ENCODE measurements around the gene PLCG2. TPM values are rescaled to one million over a fixed set of nuclear protein-coding genes. Genes with fewer than 3 reads are reported as not detected.
A peak's percentile ranks its signal among the peaks of the same experiment; 100 is the strongest.

The PLCG2 gene
- total RNA-seq, 1 donor from 2014 or later, result 1.7 TPM

DNA sequence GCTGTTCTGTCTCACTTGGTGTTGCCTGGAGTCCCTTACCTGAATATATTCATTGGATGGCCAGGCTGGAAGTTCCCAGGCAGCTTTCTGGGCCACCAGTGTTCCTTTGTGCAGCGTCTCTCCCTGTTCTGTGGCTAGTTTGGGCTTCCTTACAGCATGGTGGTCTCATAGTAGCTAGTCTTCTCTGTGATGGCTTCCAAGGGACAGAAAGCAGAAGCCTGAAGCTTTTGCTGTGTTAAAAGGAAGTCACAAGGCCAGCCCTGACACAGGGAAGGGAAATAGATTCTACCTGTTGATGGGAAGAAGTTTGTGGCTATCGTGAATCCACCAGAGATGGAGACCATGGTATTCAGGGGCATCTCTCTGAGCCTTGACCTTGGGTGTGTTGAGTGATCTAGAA, 34.6 kb downstream of the PLCG2 start:
- H3K27ac Mint-ChIP-seq (ENCODE audit: unreplicated experiment), result no peak overlapping the region
- no peaks in the 10 kb centered on the region for H3K36me3 Mint-ChIP-seq (ENCODE audit: low read depth)
- H3K27me3 Mint-ChIP-seq (ENCODE audit: low read depth), result peaks cover 9% of the 10 kb centered on the region
- no peak for DNase-seq (ENCODE audit: low read depth, low spot score)
- TF ChIP-seq, protein P1, sequence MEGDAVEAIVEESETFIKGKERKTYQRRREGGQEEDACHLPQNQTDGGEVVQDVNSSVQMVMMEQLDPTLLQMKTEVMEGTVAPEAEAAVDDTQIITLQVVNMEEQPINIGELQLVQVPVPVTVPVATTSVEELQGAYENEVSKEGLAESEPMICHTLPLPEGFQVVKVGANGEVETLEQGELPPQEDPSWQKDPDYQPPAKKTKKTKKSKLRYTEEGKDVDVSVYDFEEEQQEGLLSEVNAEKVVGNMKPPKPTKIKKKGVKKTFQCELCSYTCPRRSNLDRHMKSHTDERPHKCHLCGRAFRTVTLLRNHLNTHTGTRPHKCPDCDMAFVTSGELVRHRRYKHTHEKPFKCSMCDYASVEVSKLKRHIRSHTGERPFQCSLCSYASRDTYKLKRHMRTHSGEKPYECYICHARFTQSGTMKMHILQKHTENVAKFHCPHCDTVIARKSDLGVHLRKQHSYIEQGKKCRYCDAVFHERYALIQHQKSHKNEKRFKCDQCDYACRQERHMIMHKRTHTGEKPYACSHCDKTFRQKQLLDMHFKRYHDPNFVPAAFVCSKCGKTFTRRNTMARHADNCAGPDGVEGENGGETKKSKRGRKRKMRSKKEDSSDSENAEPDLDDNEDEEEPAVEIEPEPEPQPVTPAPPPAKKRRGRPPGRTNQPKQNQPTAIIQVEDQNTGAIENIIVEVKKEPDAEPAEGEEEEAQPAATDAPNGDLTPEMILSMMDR (conservative IDR thresholded peaks at IDR 0.05), result no peak
- no peak overlapping the region for H3K4me3 Mint-ChIP-seq
- H3K4me1 Mint-ChIP-seq, result peaks cover 7% of the 10 kb centered on the region
- peaks cover 5% of the 10 kb centered on the region for H3K9me3 Mint-ChIP-seq

DNA sequence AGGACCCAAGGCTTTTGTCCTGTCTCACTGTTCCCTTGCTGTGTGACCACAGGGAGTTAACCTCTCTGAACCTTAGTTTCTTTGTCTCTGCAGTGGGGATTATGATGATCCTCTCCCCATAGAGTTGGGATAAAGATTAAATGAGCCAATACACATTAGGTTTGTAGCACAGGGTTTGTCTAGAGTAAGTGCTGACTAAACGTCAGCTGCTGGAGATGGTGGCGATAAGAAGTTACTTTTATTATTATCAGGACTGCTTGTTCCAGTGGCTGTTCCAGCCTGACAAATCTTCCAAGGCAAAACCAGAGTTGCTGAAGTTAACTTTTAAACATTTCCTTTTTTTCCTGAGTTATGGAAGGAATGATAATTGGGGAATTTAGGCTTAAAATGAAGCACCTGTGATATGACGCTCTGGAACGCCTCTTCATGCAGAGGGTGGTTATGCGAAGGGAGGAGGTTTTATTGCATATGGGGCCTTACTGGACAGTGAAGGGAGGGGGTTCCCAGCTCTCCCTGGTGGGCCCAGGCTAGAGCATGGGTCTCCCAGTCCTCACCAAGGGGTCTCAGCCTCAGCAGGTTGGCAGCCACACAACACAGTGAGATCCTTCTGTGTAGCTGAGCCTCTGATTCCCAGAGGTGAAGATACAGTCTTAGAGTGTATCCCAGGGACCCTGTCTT, 35.8 kb downstream of the PLCG2 start:
- H3K9me3 Mint-ChIP-seq, result peaks cover 5% of the 10 kb centered on the region
- H3K4me3 Mint-ChIP-seq, result no peak overlapping the region
- H3K36me3 Mint-ChIP-seq (ENCODE audit: low read depth), result no peaks in the 10 kb centered on the region
- H3K4me1 Mint-ChIP-seq, result peaks cover 7% of the 10 kb centered on the region
- DNase-seq (ENCODE audit: low read depth, low spot score), result no peak
- peak overlapping the region; percentile 62 for H3K27ac Mint-ChIP-seq (ENCODE audit: unreplicated experiment)
- peaks cover 9% of the 10 kb centered on the region for H3K27me3 Mint-ChIP-seq (ENCODE audit: low read depth)
- TF ChIP-seq, protein P1 (conservative IDR thresholded peaks at IDR 0.05), result no peak

DNA sequence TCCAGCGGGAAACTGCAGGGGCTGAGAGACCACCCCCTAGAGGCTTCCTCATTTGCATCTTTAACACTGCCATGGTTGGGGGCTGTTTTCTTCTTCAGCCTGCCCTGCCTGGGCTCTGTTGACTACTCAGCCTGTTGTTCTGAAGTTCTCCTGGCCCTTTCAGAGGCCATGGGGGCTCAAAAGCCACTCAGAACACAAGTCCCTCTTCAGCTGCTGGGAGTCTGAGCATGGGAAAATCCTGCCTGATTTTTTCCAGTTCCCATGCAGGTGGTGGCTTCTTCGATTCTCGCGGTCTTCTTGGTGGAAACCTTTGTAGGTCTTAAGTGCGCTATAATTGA, 36.3 kb downstream of the PLCG2 start:
- Mint-ChIP-seq H3K9me3 (peaks cover 5% of the 10 kb centered on the region), H3K36me3 (ENCODE audit: low read depth) (no peaks in the 10 kb centered on the region), H3K4me1 (peaks cover 7% of the 10 kb centered on the region), H3K4me3 (no peak overlapping the region), H3K27me3 (ENCODE audit: low read depth) (peaks cover 9% of the 10 kb centered on the region), H3K27ac (ENCODE audit: unreplicated experiment) (no peak overlapping the region)
- DNase-seq (ENCODE audit: low read depth, low spot score), result no peak
- TF ChIP-seq, protein P1 (conservative IDR thresholded peaks at IDR 0.05), result no peak

DNA sequence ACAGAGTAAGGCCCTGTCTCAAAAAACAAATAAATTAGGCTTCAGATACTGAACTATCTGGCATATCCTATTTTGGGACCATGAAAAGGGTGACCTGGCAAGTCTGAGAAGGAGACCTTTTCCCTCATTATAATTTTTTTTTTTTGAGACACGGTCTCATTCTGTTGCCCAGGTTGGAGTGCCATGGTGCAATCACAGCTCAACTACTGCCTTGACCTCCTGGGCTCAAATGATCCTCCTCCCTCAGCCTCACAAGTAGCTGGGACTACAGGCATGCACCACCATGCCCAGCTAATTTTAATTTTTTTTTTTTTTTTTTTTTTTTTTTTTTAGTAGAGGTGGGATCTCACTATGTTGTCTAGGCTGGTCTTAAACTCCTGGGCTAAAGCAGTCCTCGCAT, 37.3 kb downstream of the PLCG2 start:
- Mint-ChIP-seq H3K36me3 (ENCODE audit: low read depth) (no peaks in the 10 kb centered on the region), H3K4me1 (peaks cover 10% of the 10 kb centered on the region), H3K9me3 (peaks cover 5% of the 10 kb centered on the region), H3K27ac (ENCODE audit: unreplicated experiment) (no peak overlapping the region), H3K27me3 (ENCODE audit: low read depth) (peaks cover 9% of the 10 kb centered on the region), H3K4me3 (no peak overlapping the region)
- TF ChIP-seq, protein P1 (conservative IDR thresholded peaks at IDR 0.05), result no peak
- DNase-seq (ENCODE audit: low read depth, low spot score), result no peak

DNA sequence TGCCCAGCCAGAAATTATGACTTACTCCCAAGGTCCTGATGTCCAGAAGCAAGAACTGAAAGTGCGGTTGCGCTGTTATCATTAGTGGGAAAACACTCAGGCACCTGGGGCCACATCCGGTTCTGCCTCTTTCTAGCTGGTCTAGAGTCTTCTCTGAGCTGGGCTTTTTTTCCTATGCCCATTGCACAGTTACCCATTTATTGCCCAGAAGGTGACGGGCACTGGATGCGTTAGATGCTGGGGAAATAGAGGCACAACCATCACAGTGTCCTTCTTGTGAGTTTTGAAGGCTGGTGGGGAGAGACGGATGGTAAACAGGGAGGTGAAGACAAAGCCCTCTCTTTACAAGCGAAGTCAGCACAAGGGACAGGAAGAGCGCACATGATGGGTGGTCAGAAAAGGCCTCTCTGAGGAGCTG, 37.7 kb downstream of the PLCG2 start:
- H3K9me3 Mint-ChIP-seq, result peaks cover 5% of the 10 kb centered on the region
- TF ChIP-seq, protein P1 (conservative IDR thresholded peaks at IDR 0.05), result no peak
- H3K27ac Mint-ChIP-seq (ENCODE audit: unreplicated experiment), result no peak overlapping the region
- H3K36me3 Mint-ChIP-seq (ENCODE audit: low read depth), result no peaks in the 10 kb centered on the region
- H3K27me3 Mint-ChIP-seq (ENCODE audit: low read depth), result peaks cover 9% of the 10 kb centered on the region
- H3K4me3 Mint-ChIP-seq, result no peak overlapping the region
- peaks cover 13% of the 10 kb centered on the region for H3K4me1 Mint-ChIP-seq
- no peak for DNase-seq (ENCODE audit: low read depth, low spot score)

All from neural crest cell (in vitro differentiated cells).